Kidney tubule cell (primary cell): ENCODE data around the gene CASP8AP2.
"Not testable (repeated sequence)": the region's sequence is repeated elsewhere in the genome, so short reads cannot be mapped to it uniquely, and the experiment has no call there.

ENCODE experiments used
- DNase-seq: peaks from one replicate; pipeline ENCODE4 v3.0.0-alpha.2; 2018; ENCODE audit warnings: low spot score

Gene CASP8AP2

GRCh38 chr6:89829472-89830169, at the start of gene CASP8AP2:
TSS of gene CASP8AP2 (plus strand) at chr6:89829880.
- DNase-seq = peak; percentile 99

GRCh38 chr6:89781070-89782034, 48.3 kb upstream of the CASP8AP2 start:
- no peak for DNase-seq

GRCh38 chr6:89782222-89782621, 47.5 kb upstream of the CASP8AP2 start:
- DNase-seq = no peak

- not testable (repeated sequence) for DNase-seq
Measured at GRCh38 chr6:89783293-89783692, 46.4 kb upstream of the CASP8AP2 start.

GRCh38 chr6:89784838-89785237, 44.8 kb upstream of the CASP8AP2 start:
- DNase-seq = no peak

GRCh38 chr6:89786970-89787369, 42.7 kb upstream of the CASP8AP2 start:
- DNase-seq = no peak

GRCh38 chr6:89787660-89788328, 41.9 kb upstream of the CASP8AP2 start:
- no peak for DNase-seq

- no peak for DNase-seq
Measured at GRCh38 chr6:89789980-89790379, 39.7 kb upstream of the CASP8AP2 start.

GRCh38 chr6:89790403-89790802, 39.3 kb upstream of the CASP8AP2 start:
- no peak for DNase-seq

- DNase-seq = peak; percentile 48
Measured at GRCh38 chr6:89792881-89793280, 36.8 kb upstream of the CASP8AP2 start.

GRCh38 chr6:89793586-89793985, 36.1 kb upstream of the CASP8AP2 start:
- no peak for DNase-seq

GRCh38 chr6:89794324-89794723, 35.4 kb upstream of the CASP8AP2 start:
- DNase-seq = no peak

- no peak for DNase-seq
Measured at GRCh38 chr6:89797317-89797716, 32.4 kb upstream of the CASP8AP2 start.

- no peak for DNase-seq
Measured at GRCh38 chr6:89799096-89799495, 30.6 kb upstream of the CASP8AP2 start.

- no peak for DNase-seq
Measured at GRCh38 chr6:89799756-89800155, 29.9 kb upstream of the CASP8AP2 start.

- peak; percentile 23 for DNase-seq
Measured at GRCh38 chr6:89803271-89803670, 26.4 kb upstream of the CASP8AP2 start.

GRCh38 chr6:89805814-89806371, 23.8 kb upstream of the CASP8AP2 start:
- no peak for DNase-seq

- no peak for DNase-seq
Measured at GRCh38 chr6:89807581-89807980, 22.1 kb upstream of the CASP8AP2 start.

GRCh38 chr6:89813422-89813821, 16.3 kb upstream of the CASP8AP2 start:
- DNase-seq = not testable (repeated sequence)

- peak; percentile 27 for DNase-seq
Measured at GRCh38 chr6:89817481-89817880, 12.2 kb upstream of the CASP8AP2 start.

GRCh38 chr6:89818977-89819335, 10.7 kb upstream of the CASP8AP2 start:
- DNase-seq = peak; percentile 58
